ENCODE measurements around the gene SMPD1.

DNA sequence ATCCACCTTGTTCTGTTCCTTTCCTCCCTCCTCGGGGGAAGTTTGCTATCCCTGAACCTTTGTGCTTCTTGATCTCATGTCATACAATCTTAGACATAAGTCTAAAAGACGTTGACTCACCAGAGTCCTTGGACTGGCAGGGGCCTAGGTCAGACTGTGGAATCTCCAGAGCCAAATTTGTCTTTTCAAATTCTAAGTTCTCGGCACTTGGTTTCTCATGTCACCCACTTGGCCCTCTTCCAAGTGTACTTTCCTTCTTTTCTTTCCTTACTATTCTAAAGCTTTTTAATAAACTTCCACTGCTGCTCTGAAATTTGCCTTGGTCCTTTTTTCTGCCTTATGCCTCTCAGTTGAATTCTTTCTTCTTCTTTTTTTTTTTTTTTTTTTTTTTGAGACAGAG, 30.1 kb upstream of the SMPD1 start:
- TF ChIP-seq, protein P1, sequence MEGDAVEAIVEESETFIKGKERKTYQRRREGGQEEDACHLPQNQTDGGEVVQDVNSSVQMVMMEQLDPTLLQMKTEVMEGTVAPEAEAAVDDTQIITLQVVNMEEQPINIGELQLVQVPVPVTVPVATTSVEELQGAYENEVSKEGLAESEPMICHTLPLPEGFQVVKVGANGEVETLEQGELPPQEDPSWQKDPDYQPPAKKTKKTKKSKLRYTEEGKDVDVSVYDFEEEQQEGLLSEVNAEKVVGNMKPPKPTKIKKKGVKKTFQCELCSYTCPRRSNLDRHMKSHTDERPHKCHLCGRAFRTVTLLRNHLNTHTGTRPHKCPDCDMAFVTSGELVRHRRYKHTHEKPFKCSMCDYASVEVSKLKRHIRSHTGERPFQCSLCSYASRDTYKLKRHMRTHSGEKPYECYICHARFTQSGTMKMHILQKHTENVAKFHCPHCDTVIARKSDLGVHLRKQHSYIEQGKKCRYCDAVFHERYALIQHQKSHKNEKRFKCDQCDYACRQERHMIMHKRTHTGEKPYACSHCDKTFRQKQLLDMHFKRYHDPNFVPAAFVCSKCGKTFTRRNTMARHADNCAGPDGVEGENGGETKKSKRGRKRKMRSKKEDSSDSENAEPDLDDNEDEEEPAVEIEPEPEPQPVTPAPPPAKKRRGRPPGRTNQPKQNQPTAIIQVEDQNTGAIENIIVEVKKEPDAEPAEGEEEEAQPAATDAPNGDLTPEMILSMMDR (IDR thresholded peaks at IDR 0.05): no peak
- no peak for TF ChIP-seq EZH2 (IDR thresholded peaks at IDR 0.05; ENCODE audit: borderline replicate concordance, insufficient read depth, low read depth, low read length, poor library complexity, severe bottlenecking)

All from B cell (primary cell).